Neural progenitor cell (in vitro differentiated cells): ENCODE measurements around the gene SMYD5.

Experiments used
- EZH2 ChIP-seq: fragments of 200-600 bp; sonication (generic); IDR thresholded peaks from 2 replicates; pipeline ENCODE4 v1.6.1; 2017; ENCODE audit warnings: antibody characterized with exemption, mild to moderate bottlenecking, moderate library complexity
- EZH2phosphoT487 ChIP-seq: fragments of 200-600 bp; sonication (generic); IDR thresholded peaks from 2 replicates; pipeline ENCODE4 v1.6.1; 2017; ENCODE audit warnings: antibody characterized with exemption

- no peak for TF ChIP-seq EZH2phosphoT487
- no peak for TF ChIP-seq EZH2
Observed at GRCh38 chr2:73218298-73218697, 4.3 kb downstream of the SMYD5 start.
